NCI-H1048 (cell line): ENCODE results near the gene IFITM5.
"Not testable (repeated sequence)": the region's sequence is repeated elsewhere in the genome, so short reads cannot be mapped to it uniquely, and the experiment has no call there.

Experiments
- DNase-seq: peaks from one replicate; lab custom pipeline; 2025; lab: John Stamatoyannopoulos, UW

The IFITM5 gene

DNA sequence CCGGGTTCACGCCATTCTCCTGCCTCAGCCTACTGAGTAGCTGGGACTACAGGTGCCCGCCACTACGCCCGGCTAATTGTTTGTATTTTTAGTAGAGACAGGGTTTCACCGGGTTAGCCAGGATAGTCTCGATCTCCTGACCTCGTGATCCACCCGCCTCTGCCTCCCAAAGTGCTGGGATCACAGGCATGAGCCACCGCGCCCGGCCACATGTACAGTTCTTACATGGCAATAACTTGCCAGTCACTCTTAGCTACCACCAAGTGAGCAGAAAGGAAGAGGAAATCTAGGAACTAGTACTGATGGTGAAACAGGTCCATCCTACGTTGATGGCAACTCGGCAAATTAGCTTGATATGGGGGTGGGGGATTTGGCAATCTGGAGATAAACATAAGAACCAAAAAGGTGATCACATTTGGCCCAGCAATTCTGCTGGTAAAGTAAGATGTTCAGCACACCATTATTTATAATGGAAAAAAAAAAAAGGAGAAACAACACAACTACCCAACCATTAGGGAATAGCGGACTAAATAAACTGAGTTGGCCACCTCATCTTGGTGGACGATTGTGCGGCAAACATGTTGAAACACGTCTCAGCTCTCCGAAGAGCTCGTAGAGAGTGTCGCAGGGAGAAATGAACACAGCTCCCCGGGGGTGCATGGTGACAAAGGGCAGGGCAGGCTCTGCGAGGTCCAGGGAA lies 15.8 kb downstream of the IFITM5 start:
- no peak for DNase-seq

DNA sequence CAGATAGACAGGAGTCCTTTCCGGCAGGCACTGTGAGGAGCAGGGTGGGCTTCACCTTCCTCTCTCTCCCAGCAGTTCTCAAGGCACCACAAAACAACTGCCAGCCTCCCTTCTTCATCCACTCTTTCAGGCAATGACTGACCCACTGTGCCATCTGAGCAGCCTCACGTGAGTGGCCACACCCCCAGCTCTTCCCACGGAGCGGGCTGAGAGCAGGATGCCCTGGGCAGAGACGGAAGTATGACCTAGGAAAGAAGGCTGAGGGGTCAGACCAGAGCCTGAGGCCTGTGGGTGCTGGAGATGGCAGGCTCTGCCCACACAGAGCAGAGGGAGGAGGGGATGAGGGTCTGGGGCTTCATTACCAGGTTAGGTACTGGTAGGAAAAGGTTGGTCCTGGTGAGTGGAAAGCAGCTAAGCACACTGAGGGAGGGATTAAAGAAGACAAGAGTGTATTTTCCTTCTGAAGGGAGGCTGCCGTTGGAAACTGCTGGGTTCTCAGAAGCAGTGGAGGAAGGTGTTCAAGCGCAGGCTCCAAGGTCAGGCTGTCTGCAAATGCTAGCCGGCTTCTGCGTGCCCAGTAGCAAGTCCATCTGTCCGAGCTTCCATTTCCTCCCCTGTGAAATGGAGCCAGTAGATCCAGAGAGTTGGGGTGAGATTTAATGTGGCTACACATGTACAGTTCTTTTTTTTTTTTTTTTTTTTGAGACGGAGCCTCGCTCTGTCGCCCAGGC lies 16.5 kb downstream of the IFITM5 start:
- DNase-seq, result no peak

GRCh38 chr11:282171-282570 lies 17.2 kb downstream of the IFITM5 start:
- no peak for DNase-seq

DNA sequence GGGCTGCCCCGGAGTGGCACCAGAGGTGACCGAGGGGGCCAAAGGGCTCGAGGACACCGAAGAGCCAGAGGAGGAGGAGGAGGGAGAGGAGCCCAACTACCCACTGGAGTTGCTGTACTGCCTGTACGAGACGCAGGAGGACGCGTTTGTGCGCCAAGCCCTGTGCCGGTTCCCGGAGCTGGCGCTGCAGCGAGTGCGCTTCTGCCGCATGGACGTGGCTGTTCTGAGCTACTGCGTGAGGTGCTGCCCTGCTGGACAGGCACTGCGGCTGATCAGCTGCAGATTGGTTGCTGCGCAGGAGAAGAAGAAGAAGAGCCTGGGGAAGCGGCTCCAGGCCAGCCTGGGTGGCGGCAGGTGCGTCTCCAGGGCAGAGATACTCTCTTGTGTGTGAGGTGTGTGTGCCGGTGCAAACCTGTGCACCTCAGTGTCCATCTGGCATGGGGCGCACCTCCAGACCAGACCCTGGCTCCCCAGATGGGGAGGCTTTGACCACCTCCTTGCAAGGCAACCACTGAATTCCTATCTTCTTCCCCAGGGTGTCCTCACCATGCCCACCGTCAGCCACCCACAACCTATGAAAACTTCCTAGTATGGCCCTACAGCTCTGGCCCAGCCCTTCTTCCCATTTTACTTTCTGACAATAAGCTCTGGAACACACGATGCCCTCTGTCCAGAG lies 17.7 kb downstream of the IFITM5 start:
- DNase-seq, result no peak

GRCh38 chr11:280706-281485 lies 18.4 kb downstream of the IFITM5 start:
- no peak for DNase-seq

DNA sequence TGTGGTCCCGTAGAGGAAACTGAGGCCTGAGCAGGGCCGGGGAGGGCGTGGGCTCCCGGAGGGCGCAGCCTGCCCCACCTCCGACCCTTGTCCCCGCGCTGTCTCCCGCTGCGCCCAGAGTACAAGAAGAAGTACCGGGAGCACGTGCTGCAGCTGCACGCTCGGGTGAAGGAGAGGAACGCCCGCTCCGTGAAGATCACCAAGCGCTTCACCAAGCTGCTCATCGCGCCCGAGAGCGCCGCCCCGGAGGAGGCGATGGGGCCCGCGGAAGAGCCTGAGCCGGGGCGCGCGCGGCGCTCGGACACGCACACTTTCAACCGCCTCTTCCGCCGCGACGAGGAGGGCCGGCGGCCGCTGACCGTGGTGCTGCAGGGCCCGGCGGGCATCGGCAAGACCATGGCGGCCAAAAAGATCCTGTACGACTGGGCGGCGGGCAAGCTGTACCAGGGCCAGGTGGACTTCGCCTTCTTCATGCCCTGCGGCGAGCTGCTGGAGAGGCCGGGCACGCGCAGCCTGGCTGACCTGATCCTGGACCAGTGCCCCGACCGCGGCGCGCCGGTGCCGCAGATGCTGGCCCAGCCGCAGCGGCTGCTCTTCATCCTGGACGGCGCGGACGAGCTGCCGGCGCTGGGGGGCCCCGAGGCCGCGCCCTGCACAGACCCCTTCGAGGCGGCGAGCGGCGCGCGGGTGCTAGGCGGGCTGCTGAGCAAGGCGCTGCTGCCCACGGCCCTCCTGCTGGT lies 19.2 kb downstream of the IFITM5 start:
- no peak for DNase-seq

GRCh38 chr11:279040-279965 lies 20.0 kb downstream of the IFITM5 start:
- DNase-seq, result no peak

- DNase-seq, result no peak
Measured at GRCh38 chr11:278001-278951, 21.1 kb downstream of the IFITM5 start, which contains the start of gene NLRP6. NLRP6 (plus strand) TSS chr11:278407; CDS start chr11:278570, 163 bp downstream.

GRCh38 chr11:276219-276618 lies 23.1 kb downstream of the IFITM5 start:
- no peak for DNase-seq

GRCh38 chr11:272931-273198 lies 26.5 kb downstream of the IFITM5 start:
- DNase-seq, result no peak

DNA sequence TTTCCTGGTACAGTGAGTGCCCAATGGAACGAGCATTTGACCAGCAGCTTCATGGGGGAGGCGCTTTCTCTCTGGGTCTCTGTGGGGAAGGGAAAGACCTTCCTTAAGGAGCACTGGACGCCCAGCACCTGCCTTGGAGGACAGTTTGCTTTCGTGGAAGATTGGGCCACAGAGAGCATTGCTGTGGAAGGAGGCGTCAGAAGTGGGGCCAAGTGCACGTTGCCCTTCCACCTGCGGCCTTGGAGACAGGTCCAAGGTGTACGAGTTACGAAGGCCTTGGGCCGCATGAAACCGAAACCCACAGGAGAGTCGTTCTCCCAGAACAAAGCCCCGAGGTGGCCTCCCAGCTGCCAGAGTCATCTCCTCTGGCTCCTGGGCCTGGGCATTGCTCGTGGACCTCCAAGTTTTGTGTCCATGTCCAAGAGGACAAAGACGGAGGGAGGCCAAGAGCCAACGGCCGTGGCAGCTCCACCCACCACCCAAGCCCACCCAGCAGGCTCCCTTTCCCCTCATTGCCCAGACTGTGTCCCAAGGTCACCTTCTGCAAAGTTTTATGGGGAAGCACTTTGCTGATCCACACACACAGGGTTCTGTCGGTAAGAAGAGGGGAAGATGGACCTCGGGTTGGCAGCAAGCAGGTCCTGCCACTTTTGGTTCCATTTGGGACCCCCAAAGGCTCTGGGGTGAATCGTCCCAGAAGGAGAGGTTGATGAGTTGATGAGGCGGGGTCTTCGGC lies 27.0 kb downstream of the IFITM5 start:
- DNase-seq, result no peak

- DNase-seq, result no peak
Measured at GRCh38 chr11:271319-271715, 28.0 kb downstream of the IFITM5 start.

DNA sequence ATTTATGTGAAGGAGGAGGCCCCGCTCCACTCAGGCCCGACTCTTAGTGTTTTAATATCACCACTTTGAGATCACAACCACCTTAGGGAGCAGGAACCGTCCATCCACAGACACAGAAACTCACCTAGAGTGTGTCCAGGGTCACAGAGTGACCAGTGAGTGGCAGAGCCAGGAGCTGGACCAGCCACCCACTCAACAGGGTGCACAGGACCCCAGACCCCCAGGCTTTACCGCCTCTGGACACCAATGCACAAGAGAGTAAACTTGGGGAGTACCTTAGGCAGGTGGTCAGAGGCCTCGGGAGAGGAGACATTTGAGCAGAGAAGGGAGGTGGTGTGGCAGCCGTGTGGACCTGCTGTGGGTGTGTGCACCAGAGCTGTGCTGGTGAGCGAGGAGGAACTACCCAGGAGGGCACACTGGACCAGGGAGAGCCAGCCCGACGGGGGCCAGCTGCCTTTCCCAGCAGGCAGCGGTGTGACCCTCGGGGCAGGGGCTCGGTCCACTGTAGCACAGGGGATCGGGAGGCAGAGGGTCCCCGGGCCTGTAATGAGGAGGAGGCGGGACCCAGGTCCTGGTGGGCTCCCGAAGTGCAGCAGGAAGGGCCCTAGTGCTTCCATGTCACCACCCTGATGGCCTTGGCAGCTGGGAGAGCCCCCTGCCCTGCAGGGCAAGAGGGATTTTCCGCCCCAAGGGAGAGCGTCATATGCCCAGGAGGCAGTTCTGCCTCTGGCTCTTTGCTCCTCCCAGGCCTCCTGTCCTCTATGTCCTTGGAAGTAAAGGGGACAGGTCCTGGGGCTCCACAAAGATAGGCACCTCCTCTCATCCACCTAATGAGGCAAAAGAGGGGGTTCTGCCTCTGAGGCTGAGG lies 28.6 kb downstream of the IFITM5 start:
- no peak for DNase-seq

DNA sequence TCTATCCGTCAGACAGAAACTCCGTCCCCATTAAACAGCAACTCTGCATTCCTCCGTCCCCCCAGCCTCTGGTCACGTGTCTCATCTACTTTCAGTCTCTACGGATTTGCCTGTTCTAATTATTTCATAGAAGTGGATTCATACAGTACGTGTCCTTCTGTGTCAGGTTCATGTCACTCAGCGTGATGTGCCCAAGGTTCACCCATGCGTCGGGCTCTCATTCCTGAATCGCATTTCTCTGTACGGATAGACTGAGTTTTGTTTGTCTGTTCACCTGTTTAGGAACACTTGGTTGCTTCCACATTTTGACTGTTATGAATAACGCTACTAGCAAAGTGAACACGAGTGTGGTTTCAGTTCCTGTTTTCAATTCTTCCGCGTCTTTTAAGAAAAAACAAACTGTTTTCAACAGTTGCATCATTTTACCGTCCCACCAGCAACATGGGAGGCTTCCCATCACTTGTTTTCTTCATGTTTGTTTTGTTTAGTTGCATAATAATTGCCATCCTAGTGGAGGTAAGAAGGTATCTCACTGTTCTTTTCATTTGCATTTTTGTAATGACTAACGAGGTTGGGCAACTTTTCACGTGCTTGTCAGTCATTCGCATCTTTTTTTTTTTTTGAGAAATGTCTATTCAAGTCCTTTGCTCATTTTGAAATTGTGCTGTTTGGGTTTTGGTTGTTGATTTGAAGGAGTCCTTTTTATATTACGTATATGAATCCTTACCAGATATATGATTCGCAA lies 30.0 kb downstream of the IFITM5 start:
- no peak for DNase-seq

- DNase-seq, result not testable (repeated sequence)
Measured at GRCh38 chr11:268716-269145, 30.6 kb downstream of the IFITM5 start.

DNA sequence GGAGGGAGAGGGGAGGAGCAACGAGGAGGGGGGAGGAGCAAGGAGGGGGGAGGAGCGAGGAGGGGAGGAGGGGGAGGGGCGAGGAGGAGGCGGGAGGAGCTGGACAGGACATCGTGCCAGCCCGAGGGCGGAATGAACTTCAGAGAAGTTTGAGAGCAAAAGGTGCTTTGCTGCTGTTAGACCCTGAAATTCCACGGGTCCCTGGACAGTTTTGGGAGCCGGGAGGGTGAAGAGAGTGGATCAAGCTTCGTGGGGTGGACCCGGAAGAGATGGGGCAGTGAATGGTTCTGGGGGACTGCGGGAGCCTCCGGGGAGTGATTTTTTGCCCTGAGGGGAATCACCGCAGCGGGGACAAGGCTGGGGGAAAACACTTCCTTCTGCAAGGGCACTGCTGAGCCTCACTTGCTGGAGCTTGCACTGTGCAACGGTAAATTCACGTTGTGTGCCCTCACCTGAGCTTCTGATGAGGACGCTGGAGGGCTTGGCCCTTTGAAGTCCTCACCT lies 31.8 kb downstream of the IFITM5 start:
- no peak for DNase-seq
